Caco-2 (cell line): ENCODE results near the gene CMYA5. TPM values are rescaled to one million over a fixed set of nuclear protein-coding genes. Genes with fewer than 3 reads are reported as not detected.

ENCODE experiments used
- BruUV-seq: library from RNA; stranded (reverse); fragments of 400-500 nt; replicated peaks from 2 replicates; lab custom pipeline; 2021; lab: Mats Ljungman, UMichigan
- CTCF ChIA-PET: fragments of 300-600 bp; sonication (Branson Sonifier 250); formaldehyde crosslinking; loops from one replicate; lab custom pipeline; 2022; ENCODE audit warnings: antibody characterized with exemption; lab: Charles Lee
- POLR2A ChIA-PET: fragments of 300-600 bp; sonication (Branson Sonifier 250); formaldehyde crosslinking; loops from one replicate; lab custom pipeline; 2022; ENCODE audit warnings: antibody characterized with exemption; lab: Charles Lee
- DNase-seq, 2 experiments: peaks; one replicate each; pipeline versions ENCODE4 v3.0.0 to v3.0.0-alpha.2; 2020 to 2022
- H3K27me3 ChIP-seq: replicated peaks from 2 replicates; pipeline ENCODE4 v1.6.0; 2011; ENCODE audit warnings: low read length; ENCODE audit not compliant: control insufficient read depth, insufficient read depth
- H3K36me3 ChIP-seq: 2 replicates; pipeline ENCODE4 v1.5.1; 2011; ENCODE audit warnings: low read length; ENCODE audit not compliant: control insufficient read depth, insufficient read depth
- H3K4me1 ChIP-seq: fragments of 250-450 bp; sonication (Bioruptor Pico); 2 replicates; pipeline ENCODE4 v1.5.1; 2020; ENCODE audit warnings: mild to moderate bottlenecking
- H3K4me3 ChIP-seq: 2 replicates; pipeline ENCODE4 v1.5.1; 2011; ENCODE audit warnings: low read depth, mild to moderate bottlenecking, control low read depth, low read length
- H3K9me3 ChIP-seq: fragments of 250-450 bp; sonication (Bioruptor Pico); 2 replicates; pipeline ENCODE4 v1.5.1; 2020; ENCODE audit warnings: mild to moderate bottlenecking, moderate library complexity
- H3K27ac Mint-ChIP-seq: one replicate; pipeline ENCODE4 v1.8.0; 2022; ENCODE audit warnings: mixed read lengths; ENCODE audit not compliant: unreplicated experiment
- H3K27me3 Mint-ChIP-seq: one replicate; pipeline ENCODE4 v1.8.0; 2022; ENCODE audit warnings: mixed read lengths; ENCODE audit not compliant: insufficient read depth, unreplicated experiment
- H3K36me3 Mint-ChIP-seq: one replicate; pipeline ENCODE4 v1.8.0; 2022; ENCODE audit warnings: mild to moderate bottlenecking, mixed read lengths; ENCODE audit not compliant: insufficient read depth, unreplicated experiment
- H3K4me1 Mint-ChIP-seq: one replicate; pipeline ENCODE4 v1.8.0; 2022; ENCODE audit warnings: low read depth, mixed read lengths; ENCODE audit not compliant: unreplicated experiment
- H3K4me3 Mint-ChIP-seq: one replicate; pipeline ENCODE4 v1.8.0; 2022; ENCODE audit warnings: mild to moderate bottlenecking, moderate library complexity, mixed read lengths; ENCODE audit not compliant: unreplicated experiment
- H3K9me3 Mint-ChIP-seq: one replicate; pipeline ENCODE4 v1.8.0; 2022; ENCODE audit warnings: mixed read lengths; ENCODE audit not compliant: unreplicated experiment
- intact Hi-C: fragments of 100-400 bp; cut with micrococcal nuclease; formaldehyde crosslinking; loops from one replicate; pipeline ENCODE4 v1.10.0; 2022; ENCODE audit not compliant: unreplicated experiment
- total RNA-seq: library from RNA; stranded (reverse); gene quantifications from 2 replicates; pipeline ENCODE4 v1.2.3, GENCODE V29; 2022
- TF ChIP-seq, protein P1 (sequence below), 2 experiments: fragments of 200-600 bp in 1 of 2; IDR thresholded peaks; 1 replicate in 1 of 2; 2 replicates in 1 of 2; pipeline versions ENCODE4 v1.5.1 to v1.8.0; 2011 to 2022; ENCODE audit warnings: antibody characterized with exemption in 1 of 2, control low read depth in 1 of 2, inconsistent platforms in 1 of 2, low read depth in 1 of 2, low read length in 1 of 2, mild to moderate bottlenecking in 1 of 2, moderate library complexity in 1 of 2; ENCODE audit not compliant: insufficient read depth in 1 of 2, severe bottlenecking in 1 of 2, unreplicated experiment in 1 of 2

The CMYA5 gene
- total RNA-seq, 1 experiment from 2014 or later = 0.39 TPM

DNA sequence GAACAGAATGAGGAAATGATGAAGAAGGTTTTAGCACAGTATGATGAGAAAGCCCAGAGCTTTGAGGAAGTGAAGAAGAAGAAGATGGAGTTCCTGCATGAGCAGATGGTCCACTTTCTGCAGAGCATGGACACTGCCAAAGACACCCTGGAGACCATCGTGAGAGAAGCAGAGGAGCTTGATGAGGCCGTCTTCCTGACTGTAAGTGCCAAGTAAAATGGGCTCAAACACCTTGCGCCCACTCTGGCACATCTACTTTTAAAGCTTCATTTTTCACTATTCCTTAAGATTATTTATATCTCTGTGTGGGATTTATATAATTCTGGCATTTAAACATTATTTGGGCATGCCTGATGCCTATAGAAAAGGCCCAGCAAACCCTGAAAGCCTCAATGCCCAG lies 55.6 kb downstream of the CMYA5 start:
- Histone ChIP-seq H3K27me3 (no peaks in the 10 kb centered on the region), H3K36me3 (no peaks in the 10 kb centered on the region), H3K4me1 (no peaks in the 10 kb centered on the region), H3K4me3 (no peak overlapping the region), H3K9me3 (no peaks in the 10 kb centered on the region)
- ChIA-PET POLR2A (interaction anchor here (0.5 kb wide), 1 partner anchor 76 kb away, joined by 4 read pairs; no protein-coding TSS in a partner anchor), CTCF (no interaction called here)
- Mint-ChIP-seq H3K4me1 (no peaks in the 10 kb centered on the region), H3K27ac (no peak overlapping the region), H3K9me3 (no peaks in the 10 kb centered on the region), H3K27me3 (peaks cover 11% of the 10 kb centered on the region), H3K36me3 (no peaks in the 10 kb centered on the region), H3K4me3 (no peak overlapping the region)
- TF ChIP-seq, protein P1, sequence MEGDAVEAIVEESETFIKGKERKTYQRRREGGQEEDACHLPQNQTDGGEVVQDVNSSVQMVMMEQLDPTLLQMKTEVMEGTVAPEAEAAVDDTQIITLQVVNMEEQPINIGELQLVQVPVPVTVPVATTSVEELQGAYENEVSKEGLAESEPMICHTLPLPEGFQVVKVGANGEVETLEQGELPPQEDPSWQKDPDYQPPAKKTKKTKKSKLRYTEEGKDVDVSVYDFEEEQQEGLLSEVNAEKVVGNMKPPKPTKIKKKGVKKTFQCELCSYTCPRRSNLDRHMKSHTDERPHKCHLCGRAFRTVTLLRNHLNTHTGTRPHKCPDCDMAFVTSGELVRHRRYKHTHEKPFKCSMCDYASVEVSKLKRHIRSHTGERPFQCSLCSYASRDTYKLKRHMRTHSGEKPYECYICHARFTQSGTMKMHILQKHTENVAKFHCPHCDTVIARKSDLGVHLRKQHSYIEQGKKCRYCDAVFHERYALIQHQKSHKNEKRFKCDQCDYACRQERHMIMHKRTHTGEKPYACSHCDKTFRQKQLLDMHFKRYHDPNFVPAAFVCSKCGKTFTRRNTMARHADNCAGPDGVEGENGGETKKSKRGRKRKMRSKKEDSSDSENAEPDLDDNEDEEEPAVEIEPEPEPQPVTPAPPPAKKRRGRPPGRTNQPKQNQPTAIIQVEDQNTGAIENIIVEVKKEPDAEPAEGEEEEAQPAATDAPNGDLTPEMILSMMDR (IDR thresholded peaks at IDR 0.05; ENCODE audit: insufficient read depth in 1 of 2, low read depth in 1 of 2, low read length in 1 of 2, severe bottlenecking in 1 of 2, unreplicated experiment in 1 of 2) = no peak
- no peak for DNase-seq
- intact Hi-C loops = no loop called here
- BruUV-seq = no TSS peak

DNA sequence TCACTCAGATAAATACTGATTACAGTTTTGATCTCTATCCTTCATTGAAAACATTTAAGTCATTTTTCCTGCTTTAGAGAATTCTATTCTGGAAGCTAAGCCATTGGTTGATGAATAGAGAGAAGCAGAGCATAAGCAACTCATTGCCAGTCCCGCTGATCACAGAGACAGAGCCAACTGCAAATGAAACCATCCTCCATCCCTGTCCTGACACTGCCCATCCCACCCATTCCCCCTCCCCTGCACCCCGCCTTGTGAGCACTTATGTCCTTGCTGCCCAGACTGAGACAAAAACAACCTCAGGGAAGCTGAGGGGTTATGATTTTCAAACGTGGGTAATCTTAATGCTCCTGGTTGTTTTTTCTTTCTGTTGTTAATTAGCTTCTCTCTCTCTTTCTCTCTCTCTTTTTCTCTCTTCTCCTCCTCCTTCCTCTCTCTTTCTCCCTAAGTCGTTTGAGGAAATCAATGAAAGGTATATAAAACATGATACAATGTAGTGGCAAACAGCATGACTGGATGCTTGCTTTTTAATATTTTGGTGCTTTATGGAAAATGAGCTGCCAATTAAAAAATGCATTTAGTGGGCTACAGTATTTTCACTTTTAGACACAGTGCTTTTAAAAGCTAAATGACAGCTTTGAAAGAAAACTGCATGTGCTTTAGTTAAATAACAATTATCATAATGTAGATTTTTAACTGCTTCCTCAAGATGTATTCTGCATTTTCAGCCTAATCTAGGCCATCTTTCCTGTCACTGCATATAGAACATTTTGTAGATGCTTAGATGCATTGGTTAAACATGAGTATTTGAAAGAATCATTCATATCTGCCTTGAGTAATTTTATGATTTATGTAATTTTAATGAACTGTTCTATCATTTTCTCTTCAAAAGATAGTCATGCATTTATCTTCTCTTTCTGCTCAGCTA lies 57.3 kb downstream of the CMYA5 start:
- H3K9me3 ChIP-seq = no peaks in the 10 kb centered on the region
- no peaks in the 10 kb centered on the region for H3K27me3 ChIP-seq
- intact Hi-C loops = no loop called here
- Mint-ChIP-seq H3K4me1 (no peaks in the 10 kb centered on the region), H3K27me3 (peaks cover 15% of the 10 kb centered on the region), H3K4me3 (no peak overlapping the region), H3K27ac (no peak overlapping the region), H3K36me3 (no peaks in the 10 kb centered on the region), H3K9me3 (no peaks in the 10 kb centered on the region)
- H3K4me3 ChIP-seq = no peak overlapping the region
- no peak for DNase-seq
- ChIA-PET CTCF (no interaction called here), POLR2A (no interaction called here)
- BruUV-seq = no TSS peak
- TF ChIP-seq, protein P1 (IDR thresholded peaks at IDR 0.05; ENCODE audit: insufficient read depth in 1 of 2, low read depth in 1 of 2, low read length in 1 of 2, severe bottlenecking in 1 of 2, unreplicated experiment in 1 of 2) = no peak
- no peaks in the 10 kb centered on the region for H3K36me3 ChIP-seq
- no peaks in the 10 kb centered on the region for H3K4me1 ChIP-seq

DNA sequence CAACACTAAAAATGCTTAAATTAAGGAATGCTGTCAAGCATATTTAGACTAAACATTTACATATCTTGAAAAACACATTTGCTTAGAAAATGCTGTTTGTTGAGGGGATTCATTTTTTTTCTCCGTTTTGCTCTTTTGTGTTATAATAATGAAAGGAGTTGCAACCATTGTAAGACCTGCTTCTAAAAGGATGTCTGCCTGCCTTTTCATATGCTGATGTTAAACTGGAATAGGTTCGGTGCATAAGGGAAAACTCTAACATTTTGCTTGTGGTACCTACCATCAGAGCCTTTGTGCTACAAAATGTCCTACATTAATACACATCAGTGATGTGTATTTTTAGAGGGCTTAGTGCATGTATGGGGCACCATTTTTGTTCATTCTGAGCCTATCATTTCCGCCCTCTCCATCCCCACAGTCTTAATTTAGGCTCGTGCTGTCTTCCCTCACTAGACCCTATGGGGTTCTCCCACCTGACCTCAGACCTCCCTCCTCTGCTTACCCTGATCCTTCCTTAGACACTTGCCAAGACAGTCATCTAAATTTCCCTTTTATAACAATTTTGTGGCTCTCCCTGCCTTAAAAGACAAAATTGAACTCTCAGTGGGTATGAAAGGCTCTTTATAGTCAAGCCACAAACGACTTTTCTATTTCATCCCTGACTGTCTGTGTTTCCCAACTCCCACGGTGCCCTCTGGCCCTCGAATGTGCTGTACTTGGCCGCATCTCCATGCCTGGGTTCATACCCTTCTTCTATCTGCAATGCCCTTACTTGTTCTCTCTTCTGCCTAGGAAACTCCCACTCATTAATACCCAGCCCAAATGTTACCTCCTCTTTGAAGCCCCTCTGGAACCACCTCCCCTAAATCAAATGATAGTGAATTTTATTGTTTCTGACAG lies 61.2 kb downstream of the CMYA5 start:
- no peaks in the 10 kb centered on the region for H3K9me3 Mint-ChIP-seq
- intact Hi-C loops = no loop called here
- ChIA-PET CTCF (no interaction called here), POLR2A (no interaction called here)
- no peak overlapping the region for H3K4me3 ChIP-seq
- peaks cover 15% of the 10 kb centered on the region for H3K27me3 Mint-ChIP-seq
- H3K4me3 Mint-ChIP-seq = no peak overlapping the region
- no peak overlapping the region for H3K27ac Mint-ChIP-seq
- peaks cover 20% of the 10 kb centered on the region for H3K4me1 ChIP-seq
- no TSS peak for BruUV-seq
- DNase-seq = no peak
- TF ChIP-seq, protein P1 (IDR thresholded peaks at IDR 0.05; ENCODE audit: insufficient read depth in 1 of 2, low read depth in 1 of 2, low read length in 1 of 2, severe bottlenecking in 1 of 2, unreplicated experiment in 1 of 2) = no peak
- peaks cover 9% of the 10 kb centered on the region for H3K4me1 Mint-ChIP-seq
- H3K9me3 ChIP-seq = peaks cover 5% of the 10 kb centered on the region; the same call in 1 of the 2 replicates
- H3K36me3 Mint-ChIP-seq = no peaks in the 10 kb centered on the region
- no peaks in the 10 kb centered on the region for H3K36me3 ChIP-seq
- no peaks in the 10 kb centered on the region for H3K27me3 ChIP-seq
